ENCODE results near the gene SLC27A6.

- TF ChIP-seq EZH2 (IDR thresholded peaks at IDR 0.05; ENCODE audit: low read length, missing control alignments) (no peak), CTCF (conservative IDR thresholded peaks at IDR 0.05 in 1 of 2, IDR thresholded peaks at IDR 0.05 in 1 of 2; ENCODE audit: low read depth in 1 of 2, low read length in 2 of 2) (no peak)
These were observed 92.0 kb downstream of the SLC27A6 start for GRCh38 chr5:129057329-129057728.

All from fibroblast of lung (primary cell).